Calu3 (cell line): ENCODE measurements around the gene HSD17B7. TPM values are rescaled to one million over a fixed set of nuclear protein-coding genes. Genes with fewer than 3 reads are reported as not detected.

Source experiments
- BruUV-seq: library from RNA; stranded (reverse); fragments of 400-500 nt; replicated peaks from 2 replicates; lab custom pipeline; 2021; lab: Mats Ljungman, UMichigan
- CTCF ChIA-PET: fragments of 300-600 bp; sonication (Branson Sonifier 250); formaldehyde crosslinking; loops from one replicate; lab custom pipeline; 2022; ENCODE audit warnings: antibody characterized with exemption; lab: Charles Lee
- DNase-seq: peaks from one replicate; pipeline ENCODE4 v3.0.0; 2022
- H3K27ac Mint-ChIP-seq: one replicate; pipeline ENCODE4 v1.8.0; 2022; ENCODE audit warnings: mixed read lengths; ENCODE audit not compliant: unreplicated experiment
- H3K27me3 Mint-ChIP-seq: one replicate; pipeline ENCODE4 v1.8.0; 2022; ENCODE audit warnings: mixed read lengths; ENCODE audit not compliant: unreplicated experiment
- H3K36me3 Mint-ChIP-seq: one replicate; pipeline ENCODE4 v1.8.0; 2022; ENCODE audit warnings: mild to moderate bottlenecking, moderate library complexity, mixed read lengths; ENCODE audit not compliant: insufficient read depth, unreplicated experiment
- H3K4me1 Mint-ChIP-seq: one replicate; pipeline ENCODE4 v1.8.0; 2022; ENCODE audit warnings: mild to moderate bottlenecking, low read depth, mixed read lengths; ENCODE audit not compliant: unreplicated experiment
- H3K4me3 Mint-ChIP-seq: one replicate; pipeline ENCODE4 v1.8.0; 2022; ENCODE audit warnings: mild to moderate bottlenecking, low read depth, moderate library complexity, mixed read lengths; ENCODE audit not compliant: unreplicated experiment
- H3K9me3 Mint-ChIP-seq: one replicate; pipeline ENCODE4 v1.8.0; 2022; ENCODE audit warnings: low read depth, mixed read lengths; ENCODE audit not compliant: unreplicated experiment
- intact Hi-C: fragments of 100-400 bp; cut with micrococcal nuclease; formaldehyde crosslinking; loops from one replicate; pipeline ENCODE4 v1.10.0; 2022; ENCODE audit not compliant: unreplicated experiment
- total RNA-seq: library from RNA; stranded (reverse); gene quantifications from 2 replicates; pipeline ENCODE4 v1.2.3, GENCODE V29; 2022
- TF ChIP-seq, protein P1 (sequence below): fragments of 200-600 bp; IDR thresholded peaks from one replicate; pipeline ENCODE4 v1.8.0; 2022; ENCODE audit warnings: antibody characterized with exemption; ENCODE audit not compliant: unreplicated experiment

Gene HSD17B7
- total RNA-seq, 1 experiment from 2014 or later = 59.3 TPM

DNA sequence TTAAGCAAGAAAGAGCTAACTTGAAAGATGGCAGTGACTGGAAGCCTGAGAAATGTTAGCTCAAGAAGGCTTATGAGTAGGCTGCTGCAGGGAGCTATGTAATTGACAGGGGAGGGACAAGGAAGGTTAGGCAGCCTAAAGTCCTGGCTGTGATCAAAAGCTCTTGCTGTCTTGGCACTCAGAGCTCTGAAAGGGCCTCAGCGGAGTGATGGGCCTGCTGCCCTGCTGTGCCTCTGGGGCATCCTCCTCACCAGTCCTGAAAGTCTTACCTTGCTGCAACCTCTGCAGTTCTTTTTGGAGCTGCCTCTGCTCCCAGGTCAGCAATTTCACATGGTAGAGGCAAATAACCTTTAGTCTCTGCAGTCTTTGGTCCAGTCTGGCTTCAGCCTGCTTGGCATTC lies 68.7 kb downstream of the HSD17B7 start:
- Mint-ChIP-seq H3K9me3 (no peaks in the 10 kb centered on the region), H3K4me3 (no peak overlapping the region), H3K27ac (no peak overlapping the region), H3K4me1 (peaks cover 30% of the 10 kb centered on the region), H3K27me3 (no peaks in the 10 kb centered on the region), H3K36me3 (no peaks in the 10 kb centered on the region)
- DNase-seq = no peak
- TF ChIP-seq, protein P1, sequence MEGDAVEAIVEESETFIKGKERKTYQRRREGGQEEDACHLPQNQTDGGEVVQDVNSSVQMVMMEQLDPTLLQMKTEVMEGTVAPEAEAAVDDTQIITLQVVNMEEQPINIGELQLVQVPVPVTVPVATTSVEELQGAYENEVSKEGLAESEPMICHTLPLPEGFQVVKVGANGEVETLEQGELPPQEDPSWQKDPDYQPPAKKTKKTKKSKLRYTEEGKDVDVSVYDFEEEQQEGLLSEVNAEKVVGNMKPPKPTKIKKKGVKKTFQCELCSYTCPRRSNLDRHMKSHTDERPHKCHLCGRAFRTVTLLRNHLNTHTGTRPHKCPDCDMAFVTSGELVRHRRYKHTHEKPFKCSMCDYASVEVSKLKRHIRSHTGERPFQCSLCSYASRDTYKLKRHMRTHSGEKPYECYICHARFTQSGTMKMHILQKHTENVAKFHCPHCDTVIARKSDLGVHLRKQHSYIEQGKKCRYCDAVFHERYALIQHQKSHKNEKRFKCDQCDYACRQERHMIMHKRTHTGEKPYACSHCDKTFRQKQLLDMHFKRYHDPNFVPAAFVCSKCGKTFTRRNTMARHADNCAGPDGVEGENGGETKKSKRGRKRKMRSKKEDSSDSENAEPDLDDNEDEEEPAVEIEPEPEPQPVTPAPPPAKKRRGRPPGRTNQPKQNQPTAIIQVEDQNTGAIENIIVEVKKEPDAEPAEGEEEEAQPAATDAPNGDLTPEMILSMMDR = no peak
- intact Hi-C loops = no loop called here
- BruUV-seq = no TSS peak
- CTCF ChIA-PET = no interaction called here

DNA sequence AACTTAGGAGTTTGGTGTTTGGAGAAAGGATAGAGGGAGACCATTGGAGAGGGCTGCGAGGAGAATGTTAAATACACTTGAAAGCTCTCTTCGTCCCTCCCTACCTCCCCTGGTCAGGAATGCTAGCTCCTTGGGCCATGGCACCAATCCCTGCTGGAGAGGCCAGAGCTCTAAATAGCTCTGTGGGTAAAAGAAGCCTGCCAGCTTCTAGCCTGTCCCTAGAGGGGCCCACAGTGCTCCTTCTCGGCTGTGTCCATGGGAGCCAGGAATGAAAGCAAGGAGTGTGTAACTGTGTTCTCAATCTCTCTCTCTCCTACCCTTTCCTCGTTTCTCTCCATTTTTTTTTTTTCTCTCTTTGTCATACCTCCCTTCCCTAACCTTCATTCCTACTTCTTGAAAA lies 70.6 kb downstream of the HSD17B7 start, which contains the start of gene CCDC190:
Gene CCDC190, minus strand, starts transcription at position 75 of the 400 bp plus-strand sequence. CDS start 1,529 bp downstream, outside the sequence.
- Mint-ChIP-seq H3K9me3 (no peaks in the 10 kb centered on the region), H3K27me3 (no peaks in the 10 kb centered on the region), H3K36me3 (no peaks in the 10 kb centered on the region), H3K27ac (no peak within 1 kb of the TSS), H3K4me3 (no peak within 1 kb of the TSS), H3K4me1 (peaks cover 17% of the 10 kb centered on the region)
- no peak for DNase-seq
- intact Hi-C loops = no loop called here
- no TSS peak for BruUV-seq
- TF ChIP-seq, protein P1 = no peak
- CTCF ChIA-PET = interaction anchor here (1.4 kb wide), 1 partner anchor 208 kb away, joined by 3 read pairs; the partner anchor contains the start of gene RGS4

DNA sequence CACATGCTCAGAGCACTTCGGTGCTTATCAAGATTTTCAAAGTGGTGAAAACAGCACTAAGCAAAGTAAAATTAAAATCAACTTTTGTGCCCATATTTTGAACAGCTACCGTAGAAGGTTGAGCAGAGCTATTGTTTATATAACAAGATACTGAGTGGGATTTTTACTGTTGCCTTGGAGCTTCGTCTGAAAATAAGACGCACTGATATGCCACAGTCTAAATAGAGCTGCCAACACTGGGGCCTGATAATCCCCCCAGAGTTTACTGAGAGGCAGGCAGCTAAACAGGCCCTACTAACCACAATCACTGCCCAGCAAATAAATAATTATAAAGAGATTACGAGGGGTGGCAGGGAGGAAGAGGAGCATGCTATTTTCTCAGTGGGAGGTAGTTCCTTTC lies 71.1 kb downstream of the HSD17B7 start:
- intact Hi-C loops = no loop called here
- Mint-ChIP-seq H3K27me3 (no peaks in the 10 kb centered on the region), H3K9me3 (no peaks in the 10 kb centered on the region), H3K36me3 (no peaks in the 10 kb centered on the region), H3K27ac (no peak overlapping the region), H3K4me1 (peaks cover 13% of the 10 kb centered on the region), H3K4me3 (no peak overlapping the region)
- TF ChIP-seq, protein P1 = no peak
- no peak for DNase-seq
- CTCF ChIA-PET = interaction anchor here (1.4 kb wide), 1 partner anchor 208 kb away, joined by 3 read pairs; the partner anchor contains the start of gene RGS4
- no TSS peak for BruUV-seq

Other genes starting within 250 kb of the HSD17B7 start
- gene UAP1, start 229.0 kb upstream of the HSD17B7 start, total RNA-seq = 40.8 and 47.2 TPM in 2 replicates
- 0.34 and 0.80 TPM in 2 replicates for gene DDR2, start 158.2 kb upstream of the HSD17B7 start, total RNA-seq
- not detected in 2 replicates for gene CCDC190, start 70.5 kb downstream of the HSD17B7 start, total RNA-seq